ENCODE results near the gene DAZAP1.

Gene DAZAP1

DNA sequence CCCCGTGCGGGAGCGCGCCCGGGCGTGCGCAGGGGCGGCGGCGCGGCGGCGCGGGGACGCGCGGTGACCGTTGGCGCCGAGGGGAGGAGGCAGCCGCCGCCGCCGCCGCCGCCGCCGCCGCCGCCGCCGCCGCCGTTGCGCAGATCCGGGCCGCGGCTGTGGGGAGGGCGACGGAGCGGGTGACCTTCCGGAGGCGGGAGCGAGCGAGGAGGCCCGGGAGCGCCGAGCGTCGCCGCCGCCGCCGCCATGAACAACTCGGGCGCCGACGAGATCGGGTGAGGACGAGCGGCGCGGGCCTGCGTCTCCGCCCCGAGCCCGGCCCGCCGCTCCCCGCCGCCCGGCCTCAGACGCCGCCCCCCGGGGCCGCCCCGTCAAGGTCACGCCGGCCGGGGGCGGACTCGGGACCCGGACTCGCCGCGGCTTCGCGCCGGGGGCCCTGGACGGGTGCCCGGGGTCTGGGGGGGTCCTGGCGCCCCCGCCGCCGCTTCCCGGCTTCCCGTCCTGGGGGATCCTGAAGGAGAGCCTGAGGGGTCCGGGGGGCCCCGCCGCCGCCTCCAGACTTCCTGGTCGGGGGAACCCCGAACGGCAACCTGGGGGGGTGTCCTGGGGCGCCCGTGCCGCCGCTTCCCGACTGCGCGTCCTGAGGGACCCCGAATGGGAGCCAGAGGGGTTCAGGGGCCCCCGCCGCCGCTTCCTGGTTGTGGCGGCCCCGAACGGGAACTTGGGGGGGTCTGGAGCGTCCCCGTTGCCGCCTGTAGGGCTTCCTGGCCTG is at the start of gene DAZAP1:
DAZAP1 (plus strand) TSS at position 59 of the 772 bp plus-strand sequence; CDS start at position 247, 188 bp downstream.
- H3K36me3 ChIP-seq (ENCODE audit: insufficient read depth, low read length): no peaks in the 10 kb centered on the region
- peak within 1 kb of the TSS; percentile 97 for H3K27ac ChIP-seq (ENCODE audit: low read depth, low read length)
- peaks cover 41% of the 10 kb centered on the region for H3K4me1 ChIP-seq (ENCODE audit: insufficient read depth, low read length)
- peak within 1 kb of the TSS; percentile 10 for H3K9ac ChIP-seq (ENCODE audit: low read length)
- H3K9me3 ChIP-seq (ENCODE audit: low read length): no peaks in the 10 kb centered on the region
- H3K4me3 ChIP-seq (ENCODE audit: low read depth in 1 of 2, low read length in 2 of 2): peak within 1 kb of the TSS; percentile 57 to 94
- H3K27me3 ChIP-seq (ENCODE audit: control insufficient read depth in 1 of 2, insufficient read depth in 2 of 2, low read length in 2 of 2): no peaks in the 10 kb centered on the region

GRCh38 chr19:1360126-1360817 is 47.1 kb upstream of the DAZAP1 start:
- Histone ChIP-seq H3K9ac (ENCODE audit: low read length) (no peak overlapping the region), H3K4me1 (ENCODE audit: insufficient read depth, low read length) (peaks cover 48% of the 10 kb centered on the region), H3K27me3 (ENCODE audit: control insufficient read depth in 1 of 2, insufficient read depth in 2 of 2, low read length in 2 of 2) (no peaks in the 10 kb centered on the region), H3K9me3 (ENCODE audit: low read length) (no peaks in the 10 kb centered on the region), H3K27ac (ENCODE audit: low read depth, low read length) (peak overlapping the region; percentile 71), H3K36me3 (ENCODE audit: insufficient read depth, low read length) (peaks cover 56% of the 10 kb centered on the region), H3K4me3 (ENCODE audit: low read depth in 1 of 2, low read length in 2 of 2) (peak overlapping the region; percentile 6 to 42)

- H3K9ac ChIP-seq (ENCODE audit: low read length): peak overlapping the region; percentile 33
- H3K4me3 ChIP-seq (ENCODE audit: low read depth in 1 of 2, low read length in 2 of 2): peak overlapping the region; percentile 6 to 42
These were observed 46.4 kb upstream of the DAZAP1 start for GRCh38 chr19:1360818-1361461.

DNA sequence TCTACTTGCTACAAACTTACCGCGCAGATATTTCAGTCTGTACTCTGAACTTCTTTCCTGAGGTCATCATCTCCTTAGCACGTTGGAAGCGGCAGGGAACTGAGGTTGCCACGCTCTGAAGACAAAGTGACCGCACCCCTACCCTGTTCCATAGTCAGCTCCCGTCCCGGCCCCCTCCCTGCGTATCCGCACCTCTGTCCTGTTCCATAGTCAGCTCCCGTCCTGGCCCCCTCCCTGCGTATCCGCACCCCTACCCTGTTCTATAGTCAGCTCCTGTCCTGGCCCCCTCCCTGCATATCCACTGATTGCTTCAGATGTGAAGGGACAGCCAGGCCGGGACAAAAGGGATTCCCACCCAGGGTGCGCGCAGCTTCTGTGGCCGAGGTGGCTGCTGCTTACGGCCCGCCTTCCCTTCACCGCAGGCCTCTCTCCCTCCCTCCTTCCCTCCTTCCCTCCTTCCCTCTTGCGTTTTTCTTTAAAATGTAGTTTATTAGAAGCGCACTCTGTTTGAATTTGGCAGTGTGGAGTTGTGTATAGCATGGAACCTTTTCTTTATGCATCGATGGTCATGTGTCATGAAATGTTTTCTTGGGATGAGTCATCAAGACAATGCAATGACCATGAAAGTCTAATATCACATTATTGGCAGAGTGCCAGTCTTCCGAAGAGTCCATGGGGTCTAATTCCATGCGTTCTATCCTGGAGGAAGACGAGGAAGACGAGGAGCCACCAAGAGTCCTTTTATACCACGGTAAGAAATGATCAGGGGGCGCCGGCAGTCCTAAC is 45.6 kb upstream of the DAZAP1 start:
- Histone ChIP-seq H3K9ac (ENCODE audit: low read length) (no peak overlapping the region), H3K4me3 (ENCODE audit: low read depth in 1 of 2, low read length in 2 of 2) (peak overlapping the region in 1 of 2 donors; percentile 42), H3K36me3 (ENCODE audit: insufficient read depth, low read length) (peaks cover 69% of the 10 kb centered on the region), H3K9me3 (ENCODE audit: low read length) (no peaks in the 10 kb centered on the region), H3K27ac (ENCODE audit: low read depth, low read length) (no peak overlapping the region), H3K27me3 (ENCODE audit: control insufficient read depth in 1 of 2, insufficient read depth in 2 of 2, low read length in 2 of 2) (no peaks in the 10 kb centered on the region), H3K4me1 (ENCODE audit: insufficient read depth, low read length) (peaks cover 37% of the 10 kb centered on the region)

More at GRCh38 chr19:1360818-1361461, 46.4 kb upstream of the DAZAP1 start:
- H3K27ac ChIP-seq (ENCODE audit: low read depth, low read length): peak overlapping the region; percentile 71
- no peaks in the 10 kb centered on the region for H3K27me3 ChIP-seq (ENCODE audit: control insufficient read depth in 1 of 2, insufficient read depth in 2 of 2, low read length in 2 of 2)
- H3K4me1 ChIP-seq (ENCODE audit: insufficient read depth, low read length): peaks cover 46% of the 10 kb centered on the region
- peaks cover 62% of the 10 kb centered on the region for H3K36me3 ChIP-seq (ENCODE audit: insufficient read depth, low read length)
- no peaks in the 10 kb centered on the region for H3K9me3 ChIP-seq (ENCODE audit: low read length)

- Histone ChIP-seq H3K4me3 (ENCODE audit: low read depth in 1 of 2, low read length in 2 of 2) (no peak overlapping the region), H3K36me3 (ENCODE audit: insufficient read depth, low read length) (peaks cover 66% of the 10 kb centered on the region), H3K27me3 (ENCODE audit: control insufficient read depth in 1 of 2, insufficient read depth in 2 of 2, low read length in 2 of 2) (no peaks in the 10 kb centered on the region), H3K9ac (ENCODE audit: low read length) (no peak overlapping the region), H3K4me1 (ENCODE audit: insufficient read depth, low read length) (peaks cover 29% of the 10 kb centered on the region), H3K9me3 (ENCODE audit: low read length) (no peaks in the 10 kb centered on the region), H3K27ac (ENCODE audit: low read depth, low read length) (no peak overlapping the region)
These were observed 44.8 kb upstream of the DAZAP1 start for GRCh38 chr19:1362387-1363257.

- H3K9me3 ChIP-seq (ENCODE audit: low read length): no peaks in the 10 kb centered on the region
- H3K4me1 ChIP-seq (ENCODE audit: insufficient read depth, low read length): peaks cover 29% of the 10 kb centered on the region
- H3K9ac ChIP-seq (ENCODE audit: low read length): no peak overlapping the region
- H3K4me3 ChIP-seq (ENCODE audit: low read depth in 1 of 2, low read length in 2 of 2): no peak overlapping the region
- peaks cover 56% of the 10 kb centered on the region for H3K36me3 ChIP-seq (ENCODE audit: insufficient read depth, low read length)
- no peak overlapping the region for H3K27ac ChIP-seq (ENCODE audit: low read depth, low read length)
- H3K27me3 ChIP-seq (ENCODE audit: control insufficient read depth in 1 of 2, insufficient read depth in 2 of 2, low read length in 2 of 2): no peaks in the 10 kb centered on the region
These were observed 43.8 kb upstream of the DAZAP1 start for GRCh38 chr19:1363599-1363998.

GRCh38 chr19:1364070-1364704 is 43.2 kb upstream of the DAZAP1 start:
- peaks cover 29% of the 10 kb centered on the region for H3K4me1 ChIP-seq (ENCODE audit: insufficient read depth, low read length)

DNA sequence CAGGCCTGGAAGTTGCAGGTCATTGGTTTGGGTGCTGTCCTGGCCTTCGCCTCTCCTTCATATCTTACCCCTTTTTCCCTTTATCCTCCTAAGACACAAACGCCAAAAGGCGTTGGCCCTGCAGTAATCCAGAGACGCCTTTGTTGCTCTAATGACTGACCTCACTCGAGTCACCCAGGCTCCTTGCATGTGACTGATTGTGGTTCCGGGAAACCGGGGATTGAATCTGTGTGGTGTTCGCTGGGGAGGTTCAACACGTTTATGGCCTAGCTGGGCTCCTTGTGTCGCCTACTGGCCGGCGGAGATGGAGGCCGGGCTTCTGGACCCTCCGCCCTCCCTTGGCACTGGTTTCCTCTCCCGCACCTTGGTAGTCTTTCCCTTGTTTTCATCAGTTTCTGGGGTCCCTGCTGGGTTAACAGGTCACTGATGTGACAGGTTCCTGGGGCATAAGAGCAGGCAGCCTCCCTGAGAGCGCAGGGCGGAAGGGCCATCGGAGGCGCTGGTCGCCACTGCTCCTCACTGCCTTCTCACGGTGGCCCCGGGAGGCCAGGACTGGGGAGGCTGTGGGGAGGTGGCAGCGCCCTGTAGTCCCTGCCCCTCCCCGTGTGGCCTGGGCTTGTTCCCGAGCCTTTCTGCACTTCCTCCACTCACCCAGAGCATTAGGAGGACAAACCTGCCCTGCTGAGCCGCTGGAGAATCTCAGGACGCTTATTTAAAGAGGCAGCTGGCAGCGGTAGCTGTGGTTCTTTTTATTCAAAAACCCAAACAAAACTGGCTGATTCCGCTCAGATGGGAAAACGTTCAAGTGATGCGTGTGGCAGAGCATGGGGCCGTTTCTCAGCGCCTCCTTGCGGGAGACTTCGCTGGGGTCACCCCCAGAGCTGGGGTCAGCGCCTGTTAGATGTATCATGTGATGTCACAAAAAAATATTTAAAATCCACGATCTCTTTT is 41.8 kb upstream of the DAZAP1 start:
- H3K27me3 ChIP-seq (ENCODE audit: control insufficient read depth in 1 of 2, insufficient read depth in 2 of 2, low read length in 2 of 2): no peaks in the 10 kb centered on the region
- no peak overlapping the region for H3K9ac ChIP-seq (ENCODE audit: low read length)
- peaks cover 23% of the 10 kb centered on the region for H3K4me1 ChIP-seq (ENCODE audit: insufficient read depth, low read length)
- no peaks in the 10 kb centered on the region for H3K9me3 ChIP-seq (ENCODE audit: low read length)
- H3K4me3 ChIP-seq (ENCODE audit: low read depth in 1 of 2, low read length in 2 of 2): no peak overlapping the region
- H3K36me3 ChIP-seq (ENCODE audit: insufficient read depth, low read length): peaks cover 58% of the 10 kb centered on the region
- H3K27ac ChIP-seq (ENCODE audit: low read depth, low read length): no peak overlapping the region

More at GRCh38 chr19:1364070-1364704, 43.2 kb upstream of the DAZAP1 start:
- no peak overlapping the region for H3K27ac ChIP-seq (ENCODE audit: low read depth, low read length)
- H3K36me3 ChIP-seq (ENCODE audit: insufficient read depth, low read length): peaks cover 50% of the 10 kb centered on the region
- no peak overlapping the region for H3K4me3 ChIP-seq (ENCODE audit: low read depth in 1 of 2, low read length in 2 of 2)
- no peaks in the 10 kb centered on the region for H3K27me3 ChIP-seq (ENCODE audit: control insufficient read depth in 1 of 2, insufficient read depth in 2 of 2, low read length in 2 of 2)
- H3K9ac ChIP-seq (ENCODE audit: low read length): no peak overlapping the region
- H3K9me3 ChIP-seq (ENCODE audit: low read length): no peaks in the 10 kb centered on the region

DNA sequence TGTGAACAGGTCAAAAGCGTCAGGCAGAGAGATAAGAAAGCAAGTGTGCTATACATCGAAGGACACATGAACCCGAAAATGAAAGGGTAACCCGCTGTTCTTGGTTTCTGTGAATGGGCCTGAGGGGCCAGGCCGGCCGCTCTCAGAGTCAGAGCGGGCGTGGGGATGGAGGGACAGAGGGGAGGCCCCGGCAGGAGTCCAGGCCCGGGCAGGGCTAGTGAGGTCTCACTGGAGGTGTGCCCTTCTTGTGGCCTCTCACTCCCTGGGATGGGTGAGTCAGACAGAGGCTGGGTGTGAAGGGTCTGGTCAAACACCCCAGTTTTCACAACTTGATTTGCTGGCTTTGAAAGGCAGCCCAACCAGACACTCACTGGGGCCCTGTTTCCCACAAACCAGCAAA is 41.1 kb upstream of the DAZAP1 start:
- H3K27ac ChIP-seq (ENCODE audit: low read depth, low read length): no peak overlapping the region
- peaks cover 16% of the 10 kb centered on the region for H3K4me1 ChIP-seq (ENCODE audit: insufficient read depth, low read length)
- H3K9ac ChIP-seq (ENCODE audit: low read length): no peak overlapping the region
- H3K36me3 ChIP-seq (ENCODE audit: insufficient read depth, low read length): peaks cover 65% of the 10 kb centered on the region
- H3K4me3 ChIP-seq (ENCODE audit: low read depth in 1 of 2, low read length in 2 of 2): no peak overlapping the region
- no peaks in the 10 kb centered on the region for H3K9me3 ChIP-seq (ENCODE audit: low read length)
- no peaks in the 10 kb centered on the region for H3K27me3 ChIP-seq (ENCODE audit: control insufficient read depth in 1 of 2, insufficient read depth in 2 of 2, low read length in 2 of 2)

Data from muscle layer of colon (tissue), 2 donors.